ENCODE results near the gene MAD1L1.

DNA sequence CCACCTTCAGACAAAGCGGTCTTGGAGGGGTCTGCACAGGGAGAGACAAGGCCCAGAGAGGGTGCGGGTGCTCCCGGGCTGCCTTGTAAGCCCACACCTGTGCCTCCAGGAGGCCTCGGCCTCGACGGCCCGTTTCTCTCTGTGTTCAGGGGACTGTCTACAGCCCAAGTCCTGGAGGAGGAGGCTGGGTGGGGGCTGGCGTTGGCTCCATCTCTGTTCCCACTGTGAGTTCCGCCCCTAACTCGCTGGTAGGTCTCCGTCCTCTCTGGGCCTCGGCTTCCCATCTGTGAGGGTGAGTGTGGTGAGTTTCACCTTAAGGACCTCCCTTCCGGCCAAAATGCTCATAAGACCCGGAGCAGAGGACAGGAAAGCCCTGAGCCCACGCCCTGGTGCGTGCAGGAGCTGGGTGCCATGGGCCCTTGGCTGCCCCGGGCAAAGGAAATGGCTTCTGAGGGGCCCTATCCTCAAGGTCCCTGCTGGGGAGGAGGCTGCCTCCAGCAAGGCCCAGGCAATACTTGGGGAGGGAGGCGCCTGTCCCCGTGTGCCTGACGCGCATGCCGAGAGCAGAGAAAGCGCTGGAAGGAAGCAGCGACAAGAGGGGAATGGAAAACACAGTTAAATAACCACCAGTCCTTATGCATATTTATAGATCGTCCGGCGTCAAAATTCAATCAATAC is 285.8 kb downstream of the MAD1L1 start:
- no peak for TF ChIP-seq EZH2 (IDR thresholded peaks at IDR 0.05)
- no peak for TF ChIP-seq FOXP2 (optimal IDR thresholded peaks at IDR 0.05; ENCODE audit: control extremely low read depth, extremely low read length, insufficient read depth)
